Smooth muscle cell (in vitro differentiated cells): ENCODE results near the gene EML4. TPM values are rescaled to one million over a fixed set of nuclear protein-coding genes. Genes with fewer than 3 reads are reported as not detected.

ENCODE experiments used
- DNase-seq: peaks from one replicate; lab custom pipeline; 2025; ENCODE audit not compliant: unreplicated experiment; lab: John Stamatoyannopoulos, UW
- H2AFZ ChIP-seq: fragments of 200-600 bp; sonication (generic); 2 replicates; pipeline ENCODE4 v1.6.0; 2016; ENCODE audit warnings: antibody characterized with exemption, low read depth, mild to moderate bottlenecking
- H3F3A ChIP-seq: fragments of 200-600 bp; sonication (generic); 2 replicates; pipeline ENCODE4 v1.6.0; 2017; ENCODE audit warnings: antibody characterized with exemption, low read depth
- H3K27ac ChIP-seq: fragments of 200-600 bp; sonication (generic); 2 replicates; pipeline ENCODE4 v1.5.1; 2016; ENCODE audit warnings: low read depth, mild to moderate bottlenecking
- H3K27me3 ChIP-seq: fragments of 200-600 bp; sonication (generic); 2 replicates; pipeline ENCODE4 v1.6.1; 2016; ENCODE audit warnings: low read depth, mild to moderate bottlenecking
- H3K36me3 ChIP-seq: fragments of 200-600 bp; sonication (generic); 2 replicates; pipeline ENCODE4 v1.5.1; 2016; ENCODE audit warnings: low read depth
- H3K4me1 ChIP-seq: fragments of 200-600 bp; sonication (generic); 2 replicates; pipeline ENCODE4 v1.5.1; 2016; ENCODE audit warnings: low read depth
- H3K4me2 ChIP-seq: fragments of 200-600 bp; sonication (generic); 2 replicates; pipeline ENCODE4 v1.6.0; 2016; ENCODE audit warnings: mild to moderate bottlenecking
- H3K4me3 ChIP-seq: fragments of 200-600 bp; sonication (generic); 2 replicates; pipeline ENCODE4 v1.5.1; 2016; ENCODE audit warnings: mild to moderate bottlenecking
- H3K79me2 ChIP-seq: fragments of 200-600 bp; sonication (generic); 2 replicates; pipeline ENCODE4 v1.6.0; 2016; ENCODE audit warnings: low read depth, mild to moderate bottlenecking
- H3K9ac ChIP-seq: fragments of 200-600 bp; sonication (generic); 2 replicates; pipeline ENCODE4 v1.6.0; 2016; ENCODE audit warnings: low read depth
- H3K9me3 ChIP-seq: fragments of 200-600 bp; sonication (generic); replicated peaks from 2 replicates; pipeline ENCODE4 v1.5.1; 2016; ENCODE audit warnings: low read depth
- H4K20me1 ChIP-seq: fragments of 200-600 bp; sonication (generic); 2 replicates; pipeline ENCODE4 v1.6.0; 2016; ENCODE audit warnings: low read depth
- WGBS: methylation state at CpG from one replicate; pipeline ENCODE4 v1.1.7; 2016; ENCODE audit warnings: low lambda C conversion rate; 5-methylcytosine and 5-hydroxymethylcytosine counted together
- polyA plus RNA-seq: library from polyadenylated mRNA; unstranded; fragments of >200 nt; fragmentation: Nextera tagmentation; extraction: Ambion mirVana; gene quantifications from 2 replicates; pipeline ENCODE4 v1.2.1, GENCODE V29; 2016
- total RNA-seq: library from RNA; depleted of rRNA; stranded (reverse); fragments of >200 nt; gene quantifications from 2 replicates; pipeline ENCODE4 v1.2.3, GENCODE V29; 2014
- TF ChIP-seq, protein P1 (sequence below): fragments of 200-600 bp; sonication (generic); IDR thresholded peaks from 2 replicates; pipeline ENCODE4 v1.5.1; 2017; ENCODE audit warnings: borderline replicate concordance, mild to moderate bottlenecking, antibody characterized with exemption; ENCODE audit not compliant: insufficient read depth, poor library complexity, severe bottlenecking

EML4 gene
- total and polyA plus RNA-seq, 2 experiments from 2014 or later, result 33.6 to 46.2 TPM

DNA sequence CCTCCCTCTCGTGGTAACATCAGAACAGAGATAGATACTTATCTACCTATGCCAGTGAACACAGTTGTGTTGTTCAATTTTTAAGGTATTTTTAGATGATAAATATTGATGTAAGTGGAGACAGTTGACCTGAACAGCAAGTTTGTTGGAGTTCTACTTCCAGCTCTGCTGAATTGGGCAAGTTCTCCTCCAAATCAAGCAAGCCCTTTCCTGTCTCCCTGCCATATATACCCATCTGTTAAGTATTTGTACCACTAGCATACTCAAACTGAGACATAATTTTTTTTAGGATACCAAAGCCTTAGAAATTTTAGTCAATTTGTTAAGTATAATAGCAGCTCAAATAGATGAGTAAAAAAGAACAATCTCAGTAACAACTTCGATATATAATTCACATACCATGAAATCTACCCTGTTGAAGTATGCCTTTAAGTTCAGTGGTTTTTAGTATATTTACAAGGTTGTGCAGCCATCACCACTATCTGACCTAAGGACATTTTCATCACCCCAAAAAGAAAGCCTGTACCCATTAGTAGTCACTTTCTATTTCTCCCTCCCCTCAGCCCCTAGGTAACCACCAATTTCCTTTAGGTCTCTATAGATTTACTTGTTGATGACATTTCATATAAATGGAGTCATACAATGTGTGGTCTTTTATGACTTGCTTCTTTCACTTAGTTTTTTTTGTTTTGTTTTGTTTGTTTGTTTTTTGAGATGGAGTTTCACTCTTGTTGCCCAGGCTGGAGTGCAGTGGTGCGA, 130.0 kb downstream of the EML4 start:
- H3F3A ChIP-seq, result no peaks in the 10 kb centered on the region
- H3K36me3 ChIP-seq, result peaks cover 25% of the 10 kb centered on the region
- no peak overlapping the region for H3K9ac ChIP-seq
- H3K27me3 ChIP-seq, result no peaks in the 10 kb centered on the region
- H3K4me3 ChIP-seq, result no peak overlapping the region
- TF ChIP-seq, protein P1, sequence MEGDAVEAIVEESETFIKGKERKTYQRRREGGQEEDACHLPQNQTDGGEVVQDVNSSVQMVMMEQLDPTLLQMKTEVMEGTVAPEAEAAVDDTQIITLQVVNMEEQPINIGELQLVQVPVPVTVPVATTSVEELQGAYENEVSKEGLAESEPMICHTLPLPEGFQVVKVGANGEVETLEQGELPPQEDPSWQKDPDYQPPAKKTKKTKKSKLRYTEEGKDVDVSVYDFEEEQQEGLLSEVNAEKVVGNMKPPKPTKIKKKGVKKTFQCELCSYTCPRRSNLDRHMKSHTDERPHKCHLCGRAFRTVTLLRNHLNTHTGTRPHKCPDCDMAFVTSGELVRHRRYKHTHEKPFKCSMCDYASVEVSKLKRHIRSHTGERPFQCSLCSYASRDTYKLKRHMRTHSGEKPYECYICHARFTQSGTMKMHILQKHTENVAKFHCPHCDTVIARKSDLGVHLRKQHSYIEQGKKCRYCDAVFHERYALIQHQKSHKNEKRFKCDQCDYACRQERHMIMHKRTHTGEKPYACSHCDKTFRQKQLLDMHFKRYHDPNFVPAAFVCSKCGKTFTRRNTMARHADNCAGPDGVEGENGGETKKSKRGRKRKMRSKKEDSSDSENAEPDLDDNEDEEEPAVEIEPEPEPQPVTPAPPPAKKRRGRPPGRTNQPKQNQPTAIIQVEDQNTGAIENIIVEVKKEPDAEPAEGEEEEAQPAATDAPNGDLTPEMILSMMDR, result no peak
- whole genome bisulfite sequencing, result 100% methylated on average over 3 of the region's 3 CpGs
- H3K4me2 ChIP-seq, result no peak overlapping the region
- no peaks in the 10 kb centered on the region for H4K20me1 ChIP-seq
- H2AFZ ChIP-seq, result no peak overlapping the region
- H3K9me3 ChIP-seq, result no peaks in the 10 kb centered on the region
- H3K27ac ChIP-seq, result no peak overlapping the region
- no peaks in the 10 kb centered on the region for H3K79me2 ChIP-seq
- DNase-seq, result no peak
- H3K4me1 ChIP-seq, result no peaks in the 10 kb centered on the region

DNA sequence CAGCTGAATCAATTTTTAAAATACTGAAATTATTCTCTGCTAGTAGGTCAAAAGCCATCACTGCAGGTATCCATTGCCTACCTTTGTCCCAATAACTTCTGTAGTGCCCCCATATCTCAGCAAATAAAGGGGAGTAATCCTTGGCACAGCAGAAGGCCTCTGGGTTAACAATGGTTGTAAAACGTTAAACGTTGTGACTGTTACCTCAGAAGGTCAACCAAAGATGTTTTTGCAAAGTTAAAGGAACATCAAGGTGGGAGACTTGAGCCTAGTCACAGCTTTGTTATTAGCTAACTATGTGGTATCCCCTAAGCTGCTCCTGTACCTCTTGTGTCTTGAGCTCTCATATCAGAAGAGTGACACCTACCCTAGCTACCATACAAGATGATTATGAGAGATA, 131.4 kb downstream of the EML4 start:
- Histone ChIP-seq H3K27ac (no peak overlapping the region), H3K4me2 (no peak overlapping the region), H3K4me1 (no peaks in the 10 kb centered on the region), H4K20me1 (no peaks in the 10 kb centered on the region), H3K79me2 (no peaks in the 10 kb centered on the region), H3K27me3 (no peaks in the 10 kb centered on the region), H3K4me3 (no peak overlapping the region), H3K9ac (no peak overlapping the region), H3K9me3 (no peaks in the 10 kb centered on the region), H3F3A (no peaks in the 10 kb centered on the region), H3K36me3 (peaks cover 18% of the 10 kb centered on the region), H2AFZ (no peak overlapping the region)
- TF ChIP-seq, protein P1, result no peak
- WGBS, result 100% methylated on average over 2 of the region's 2 CpGs
- no peak for DNase-seq

DNA sequence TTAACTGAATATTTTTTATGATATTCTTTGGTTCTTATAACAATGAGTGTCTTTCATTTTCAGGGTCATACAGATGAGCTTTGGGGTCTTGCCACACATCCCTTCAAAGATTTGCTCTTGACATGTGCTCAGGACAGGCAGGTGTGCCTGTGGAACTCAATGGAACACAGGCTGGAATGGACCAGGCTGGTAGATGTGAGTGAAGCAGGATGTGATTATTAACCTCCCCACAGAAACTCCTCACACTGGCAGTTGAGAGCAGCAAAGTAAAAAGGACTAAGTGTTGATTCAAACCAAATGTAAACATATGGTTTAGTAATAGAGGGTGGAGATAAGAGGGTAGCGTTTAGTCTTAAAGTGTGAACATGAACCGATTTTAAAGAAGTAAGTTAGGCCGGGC, 134.1 kb downstream of the EML4 start:
- no peak overlapping the region for H3K4me3 ChIP-seq
- H3K9ac ChIP-seq, result no peak overlapping the region
- no peaks in the 10 kb centered on the region for H3K4me1 ChIP-seq
- no peaks in the 10 kb centered on the region for H3K9me3 ChIP-seq
- no peaks in the 10 kb centered on the region for H3K79me2 ChIP-seq
- no peaks in the 10 kb centered on the region for H4K20me1 ChIP-seq
- no peak overlapping the region for H3K4me2 ChIP-seq
- TF ChIP-seq, protein P1, result no peak
- H3K36me3 ChIP-seq, result peaks cover 15% of the 10 kb centered on the region
- H3K27ac ChIP-seq, result no peak overlapping the region
- no peaks in the 10 kb centered on the region for H3K27me3 ChIP-seq
- 86% methylated on average over 3 of the region's 3 CpGs for WGBS
- DNase-seq, result no peak
- no peak overlapping the region for H2AFZ ChIP-seq
- H3F3A ChIP-seq, result no peaks in the 10 kb centered on the region
